Neuronal stem cell (in vitro differentiated cells): Measurements from ENCODE around the gene FSTL3.

Source experiments
- DNase-seq: peaks from one replicate; pipeline ENCODE4 v3.0.0-alpha.2; 2013; ENCODE audit warnings: low spot score
- H2AFZ ChIP-seq: one replicate; pipeline ENCODE4 v1.6.1; 2013; ENCODE audit warnings: mild to moderate bottlenecking, low read length, inconsistent platforms
- H2AK5ac ChIP-seq: 2 replicates; pipeline ENCODE4 v1.6.1; 2013; ENCODE audit warnings: low read depth, mild to moderate bottlenecking, inconsistent platforms, low read length, moderate library complexity, mixed read lengths
- H2BK120ac ChIP-seq: 2 replicates; pipeline ENCODE4 v1.6.1; 2013; ENCODE audit warnings: low read depth, mild to moderate bottlenecking, inconsistent platforms, low read length, moderate library complexity, mixed read lengths
- H2BK12ac ChIP-seq: one replicate; pipeline ENCODE4 v1.6.1; 2013; ENCODE audit warnings: low read length, inconsistent platforms
- H2BK15ac ChIP-seq: 2 replicates; pipeline ENCODE4 v1.6.1; 2013; ENCODE audit warnings: mild to moderate bottlenecking, low read length, inconsistent platforms, mixed read lengths
- H2BK5ac ChIP-seq: one replicate; pipeline ENCODE4 v1.6.1; 2013; ENCODE audit warnings: inconsistent platforms, mild to moderate bottlenecking, low read length, moderate library complexity
- H3K14ac ChIP-seq: one replicate; pipeline ENCODE4 v1.6.1; 2013; ENCODE audit warnings: low read length, inconsistent platforms
- H3K18ac ChIP-seq: 2 replicates; pipeline ENCODE4 v1.6.1; 2013; ENCODE audit warnings: low read length, inconsistent platforms
- H3K23ac ChIP-seq: 2 replicates; pipeline ENCODE4 v1.6.1; 2013; ENCODE audit warnings: low read depth, mild to moderate bottlenecking, mixed read lengths, low read length, inconsistent platforms; ENCODE audit not compliant: poor library complexity
- H3K27ac ChIP-seq: replicated peaks from 3 replicates; pipeline ENCODE4 v1.5.1; 2013; ENCODE audit warnings: low read length, inconsistent platforms
- H3K27me3 ChIP-seq, 3 experiments: 2 replicates each; pipeline ENCODE4 v1.6.1; 2013; ENCODE audit warnings: low read length in 3 of 3, mild to moderate bottlenecking in 2 of 3, inconsistent platforms in 1 of 3, low read depth in 1 of 3, mixed read lengths in 1 of 3, moderate library complexity in 1 of 3; ENCODE audit not compliant: control insufficient read depth in 3 of 3, insufficient read depth in 3 of 3
- H3K36me3 ChIP-seq, 2 donors: replicated peaks in 1 of 2; 2 replicates each; pipeline ENCODE4 v1.6.1; 2013; ENCODE audit warnings: low read length in 2 of 2; ENCODE audit not compliant: control insufficient read depth in 2 of 2, insufficient read depth in 2 of 2
- H3K4ac ChIP-seq: 2 replicates; pipeline ENCODE4 v1.6.1; 2013; ENCODE audit warnings: inconsistent platforms, mild to moderate bottlenecking, low read length, moderate library complexity
- H3K4me1 ChIP-seq, 2 donors: 1 replicate in 1 of 2; 2 replicates in 1 of 2; pipeline ENCODE4 v1.6.1; 2013; ENCODE audit warnings: low read length in 2 of 2, low read depth in 1 of 2; ENCODE audit not compliant: control insufficient read depth in 2 of 2, insufficient read depth in 1 of 2
- H3K4me2 ChIP-seq: one replicate; pipeline ENCODE4 v1.6.1; 2013; ENCODE audit warnings: mild to moderate bottlenecking, low read length, inconsistent platforms; ENCODE audit not compliant: insufficient read depth, poor library complexity, severe bottlenecking
- H3K4me3 ChIP-seq, 2 donors: 2 replicates each; pipeline ENCODE4 v1.5.1; 2013; ENCODE audit warnings: low read length in 2 of 2, mild to moderate bottlenecking in 2 of 2, inconsistent platforms in 1 of 2, moderate library complexity in 1 of 2
- H3K79me1 ChIP-seq: one replicate; pipeline ENCODE4 v1.6.1; 2013; ENCODE audit warnings: low read depth, mild to moderate bottlenecking, inconsistent platforms, low read length, moderate library complexity
- H3K9ac ChIP-seq: one replicate; pipeline ENCODE4 v1.6.1; 2013; ENCODE audit warnings: mild to moderate bottlenecking, low read depth, low read length, inconsistent platforms; ENCODE audit not compliant: poor library complexity
- H3K9me3 ChIP-seq, 2 donors: replicated peaks in 1 of 2; 2 replicates each; pipeline versions ENCODE3 to v1.6.1; 2013; ENCODE audit warnings: low read length in 2 of 2, mild to moderate bottlenecking in 2 of 2, inconsistent platforms in 1 of 2, low read depth in 1 of 2, mixed read lengths in 1 of 2, moderate library complexity in 1 of 2; ENCODE audit not compliant: control insufficient read depth in 2 of 2, insufficient read depth in 1 of 2
- H4K8ac ChIP-seq: one replicate; pipeline ENCODE4 v1.6.1; 2013; ENCODE audit warnings: low read depth, mild to moderate bottlenecking, inconsistent platforms, low read length, moderate library complexity
- H4K91ac ChIP-seq: one replicate; pipeline ENCODE4 v1.6.1; 2013; ENCODE audit warnings: low read length, low read depth, mild to moderate bottlenecking, inconsistent platforms; ENCODE audit not compliant: poor library complexity
- WGBS, 2 donors: extraction: QIAGEN DNeasy Blood & Tissue Kit; methylation state at CpG; one replicate each; pipeline ENCODE4 v1.1.7; 2013; ENCODE audit warnings: missing lambda C conversion rate in 2 of 2, mixed read lengths in 1 of 2; ENCODE audit not compliant: insufficient read length in 2 of 2, insufficient replicate concordance in 1 of 2; ENCODE audit errors: extremely low coverage in 2 of 2; 5-methylcytosine and 5-hydroxymethylcytosine counted together

FSTL3 gene

DNA sequence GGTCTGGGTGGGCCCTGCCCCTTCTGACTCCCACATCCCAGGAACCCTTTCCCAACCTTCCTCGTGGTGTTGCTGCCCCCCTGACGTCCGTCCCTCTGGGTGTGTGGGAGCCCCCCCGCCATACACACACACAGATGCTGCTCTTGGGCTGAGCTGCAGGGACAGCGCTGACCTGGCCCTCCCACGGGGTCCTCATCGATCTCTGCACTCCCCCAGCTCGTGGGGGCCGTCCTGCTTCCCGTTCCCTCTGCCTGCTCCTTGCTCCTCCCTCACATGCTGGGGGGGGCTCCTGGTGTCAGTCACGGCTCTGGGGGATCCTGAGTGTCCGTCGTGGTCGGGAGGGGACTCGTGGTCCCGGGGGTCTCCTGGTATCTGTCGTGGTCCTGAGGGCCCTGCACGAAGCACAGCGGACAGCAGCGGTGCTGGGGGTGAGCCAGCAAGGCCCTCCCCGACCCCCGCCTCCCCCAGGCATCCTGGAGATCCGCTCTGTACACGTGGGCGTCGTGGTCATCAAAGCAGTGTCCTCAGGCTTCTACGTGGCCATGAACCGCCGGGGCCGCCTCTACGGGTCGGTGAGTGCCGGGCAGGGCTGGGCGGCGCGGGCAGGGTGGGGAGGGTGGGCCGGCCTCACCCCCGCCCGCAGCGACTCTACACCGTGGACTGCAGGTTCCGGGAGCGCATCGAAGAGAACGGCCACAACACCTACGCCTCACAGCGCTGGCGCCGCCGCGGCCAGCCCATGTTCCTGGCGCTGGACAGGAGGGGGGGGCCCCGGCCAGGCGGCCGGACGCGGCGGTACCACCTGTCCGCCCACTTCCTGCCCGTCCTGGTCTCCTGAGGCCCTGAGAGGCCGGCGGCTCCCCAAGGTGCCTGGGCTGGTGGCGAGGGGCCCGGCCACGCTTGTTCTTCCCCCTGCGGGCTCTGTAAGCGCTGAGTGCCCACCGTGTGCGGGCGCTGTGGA, 33.1 kb upstream of the FSTL3 start:
- no peak overlapping the region for H4K8ac ChIP-seq
- no peak overlapping the region for H3K27ac ChIP-seq
- no CpG with 5 or more reads among the region's 70 CpGs for WGBS, 2 donors
- peaks cover 4% of the 10 kb centered on the region for H3K79me1 ChIP-seq
- no peak overlapping the region for H3K18ac ChIP-seq
- H2BK120ac ChIP-seq: no peak overlapping the region
- peaks cover 0 to 2% of the 10 kb centered on the region in 2 donors for H3K4me1 ChIP-seq
- no peak overlapping the region for H3K14ac ChIP-seq
- H3K4ac ChIP-seq: no peak overlapping the region
- H2BK12ac ChIP-seq: no peak overlapping the region
- DNase-seq: no peak
- no peak overlapping the region for H2AFZ ChIP-seq
- no peak overlapping the region for H4K91ac ChIP-seq
- H2BK15ac ChIP-seq: no peak overlapping the region
- H3K9ac ChIP-seq: no peak overlapping the region
- H3K27me3 ChIP-seq: peaks cover 0 to 4% (median 0%) of the 10 kb centered on the region in 3 experiments
- H3K4me3 ChIP-seq: no peak overlapping the region
- H3K23ac ChIP-seq: no peak overlapping the region
- no peak overlapping the region for H3K4me2 ChIP-seq
- no peak overlapping the region for H2BK5ac ChIP-seq
- H3K36me3 ChIP-seq: peaks cover 9 to 31% of the 10 kb centered on the region in 2 donors
- no peaks in the 10 kb centered on the region for H3K9me3 ChIP-seq
- no peak overlapping the region for H2AK5ac ChIP-seq

GRCh38 chr19:643736-644135, 32.5 kb upstream of the FSTL3 start:
- no peak overlapping the region for H3K18ac ChIP-seq
- no peak overlapping the region for H3K4me3 ChIP-seq
- no peak overlapping the region for H2BK120ac ChIP-seq
- H3K79me1 ChIP-seq: peaks cover 4% of the 10 kb centered on the region
- peaks cover 9 to 36% of the 10 kb centered on the region in 2 donors for H3K36me3 ChIP-seq
- no peak overlapping the region for H4K91ac ChIP-seq
- no peak overlapping the region for H3K4me2 ChIP-seq
- no peak overlapping the region for H3K4ac ChIP-seq
- H3K9ac ChIP-seq: no peak overlapping the region
- H2BK15ac ChIP-seq: no peak overlapping the region
- no peak for DNase-seq
- H3K27ac ChIP-seq: no peak overlapping the region
- no peak overlapping the region for H3K14ac ChIP-seq
- no peaks in the 10 kb centered on the region for H3K9me3 ChIP-seq
- no peak overlapping the region for H4K8ac ChIP-seq
- peaks cover 0 to 2% of the 10 kb centered on the region in 2 donors for H3K4me1 ChIP-seq
- H2AFZ ChIP-seq: no peak overlapping the region
- H3K27me3 ChIP-seq: peaks cover 0 to 2% (median 0%) of the 10 kb centered on the region in 3 experiments
- no peak overlapping the region for H3K23ac ChIP-seq
- H2BK5ac ChIP-seq: no peak overlapping the region
- H2AK5ac ChIP-seq: no peak overlapping the region
- no CpG with 5 or more reads among the region's 24 CpGs for WGBS, 2 donors
- no peak overlapping the region for H2BK12ac ChIP-seq

GRCh38 chr19:644363-644762, 31.8 kb upstream of the FSTL3 start:
- Histone ChIP-seq H3K23ac (no peak overlapping the region), H3K18ac (peak overlapping the region; percentile 28), H3K79me1 (peaks cover 4% of the 10 kb centered on the region), H2AK5ac (no peak overlapping the region), H3K4me3 (no peak overlapping the region), H3K9ac (no peak overlapping the region), H3K4ac (no peak overlapping the region), H3K4me1 (peaks cover 0 to 2% of the 10 kb centered on the region in 2 donors), H3K4me2 (no peak overlapping the region), H2AFZ (no peak overlapping the region), H4K91ac (no peak overlapping the region), H3K9me3 (no peaks in the 10 kb centered on the region), H3K14ac (no peak overlapping the region), H2BK15ac (no peak overlapping the region), H2BK5ac (no peak overlapping the region), H3K27me3 (no peaks in the 10 kb centered on the region), H2BK12ac (no peak overlapping the region), H4K8ac (no peak overlapping the region), H3K27ac (no peak overlapping the region), H2BK120ac (no peak overlapping the region), H3K36me3 (peaks cover 12 to 40% of the 10 kb centered on the region in 2 donors)
- DNase-seq: no peak
- no CpG with 5 or more reads among the region's 28 CpGs for WGBS, 2 donors

DNA sequence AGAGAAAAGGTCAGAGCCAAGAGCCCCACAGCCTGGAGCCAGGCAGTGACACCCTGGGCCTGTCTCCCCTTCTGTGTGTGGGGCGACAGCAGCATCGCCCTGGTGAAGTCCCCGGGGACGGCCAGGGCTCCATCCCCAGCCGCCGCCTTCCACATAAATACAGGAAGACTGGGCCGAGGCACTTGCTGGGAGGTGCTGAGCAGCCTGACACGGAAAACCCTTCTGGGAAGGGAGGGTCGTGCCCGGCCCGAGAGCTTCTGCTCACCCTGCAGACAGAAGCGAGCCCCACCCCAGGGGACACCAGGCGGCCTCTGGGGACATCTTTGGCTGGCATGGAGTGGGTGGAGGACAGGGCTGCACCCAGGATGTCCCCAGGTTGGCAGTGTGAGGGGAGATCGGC, 31.4 kb upstream of the FSTL3 start:
- no peak overlapping the region for H2BK15ac ChIP-seq
- H3K14ac ChIP-seq: no peak overlapping the region
- H2AK5ac ChIP-seq: no peak overlapping the region
- H2BK120ac ChIP-seq: no peak overlapping the region
- no peaks in the 10 kb centered on the region for H3K27me3 ChIP-seq
- no peak for DNase-seq
- no peak overlapping the region for H4K91ac ChIP-seq
- H3K79me1 ChIP-seq: peaks cover 4% of the 10 kb centered on the region
- no peak overlapping the region for H3K4me2 ChIP-seq
- peaks cover 13 to 43% of the 10 kb centered on the region in 2 donors for H3K36me3 ChIP-seq
- no peak overlapping the region for H3K4me3 ChIP-seq
- H3K18ac ChIP-seq: peak overlapping the region; percentile 11
- no peak overlapping the region for H3K4ac ChIP-seq
- no peaks in the 10 kb centered on the region for H3K9me3 ChIP-seq
- no peak overlapping the region for H3K9ac ChIP-seq
- H4K8ac ChIP-seq: no peak overlapping the region
- H3K23ac ChIP-seq: no peak overlapping the region
- peaks cover 0 to 2% of the 10 kb centered on the region in 2 donors for H3K4me1 ChIP-seq
- no peak overlapping the region for H2BK12ac ChIP-seq
- no peak overlapping the region for H2AFZ ChIP-seq
- no peak overlapping the region for H2BK5ac ChIP-seq
- no peak overlapping the region for H3K27ac ChIP-seq
- no CpG with 5 or more reads among the region's 14 CpGs for WGBS, 2 donors
